Sigmoid colon (tissue), 4 donors: ENCODE results near the gene SMU1.

ENCODE experiments used
- CTCF ChIP-seq, 4 experiments: fragments of 450-650 bp in 3 of 4; fragments of 200-600 bp in 1 of 4; IDR thresholded peaks; one replicate each; pipeline ENCODE4 v1.5.1; 2016 to 2019; ENCODE audit warnings: antibody characterized with exemption in 4 of 4, mild to moderate bottlenecking in 3 of 4, moderate library complexity in 2 of 4
- EP300 ChIP-seq, 4 donors: sonication (generic); formaldehyde crosslinking; IDR thresholded peaks; one replicate each; pipeline ENCODE4 v1.6.1; 2017; ENCODE audit warnings: antibody characterized with exemption in 4 of 4
- POLR2AphosphoS5 ChIP-seq, 4 donors: sonication (generic); formaldehyde crosslinking; IDR thresholded peaks; one replicate each; pipeline ENCODE4 v1.6.1; 2017; ENCODE audit warnings: antibody characterized with exemption in 4 of 4

- no peak for TF ChIP-seq CTCF (IDR thresholded peaks at IDR 0.05)
- no peak for TF ChIP-seq EP300 (IDR thresholded peaks at IDR 0.05)
- TF ChIP-seq POLR2AphosphoS5 (IDR thresholded peaks at IDR 0.05): no peak
Observed at GRCh38 chr9:33116860-33117259, 40.4 kb upstream of the SMU1 start.
